OCI-LY7 (cell line): Measurements from ENCODE around the gene TBCCD1.

Source experiments
- EZH2phosphoT487 ChIP-seq: fragments of 200-600 bp; sonication (generic); IDR thresholded peaks from 2 replicates; pipeline ENCODE4 v1.6.1; 2018; ENCODE audit warnings: low read depth, borderline replicate concordance, mild to moderate bottlenecking, mixed run types, antibody characterized with exemption, low read length, moderate library complexity, mixed read lengths
- TF ChIP-seq, protein P1 (sequence below): fragments of 200-600 bp; sonication (generic); conservative IDR thresholded peaks from 2 replicates; pipeline ENCODE4 v1.5.1; 2014; ENCODE audit warnings: mild to moderate bottlenecking, antibody characterized with exemption, low read length, moderate library complexity, mixed read lengths

DNA sequence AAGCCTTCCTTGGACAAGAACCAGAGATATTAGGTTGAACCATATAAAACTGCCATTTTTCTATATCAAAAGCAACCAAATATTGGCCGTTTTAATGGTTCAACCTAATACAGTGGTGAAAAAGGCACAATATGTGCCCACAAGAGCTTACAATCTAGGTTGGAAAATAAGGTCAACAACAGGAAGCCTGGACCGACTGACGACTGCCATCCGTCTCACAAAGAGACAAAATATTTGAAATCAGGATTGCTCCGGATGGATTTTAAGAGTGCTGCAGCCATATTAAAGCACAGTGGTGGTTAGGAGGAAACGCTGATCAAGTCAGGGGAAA, 47.1 kb upstream of the TBCCD1 start:
- TF ChIP-seq, protein P1, sequence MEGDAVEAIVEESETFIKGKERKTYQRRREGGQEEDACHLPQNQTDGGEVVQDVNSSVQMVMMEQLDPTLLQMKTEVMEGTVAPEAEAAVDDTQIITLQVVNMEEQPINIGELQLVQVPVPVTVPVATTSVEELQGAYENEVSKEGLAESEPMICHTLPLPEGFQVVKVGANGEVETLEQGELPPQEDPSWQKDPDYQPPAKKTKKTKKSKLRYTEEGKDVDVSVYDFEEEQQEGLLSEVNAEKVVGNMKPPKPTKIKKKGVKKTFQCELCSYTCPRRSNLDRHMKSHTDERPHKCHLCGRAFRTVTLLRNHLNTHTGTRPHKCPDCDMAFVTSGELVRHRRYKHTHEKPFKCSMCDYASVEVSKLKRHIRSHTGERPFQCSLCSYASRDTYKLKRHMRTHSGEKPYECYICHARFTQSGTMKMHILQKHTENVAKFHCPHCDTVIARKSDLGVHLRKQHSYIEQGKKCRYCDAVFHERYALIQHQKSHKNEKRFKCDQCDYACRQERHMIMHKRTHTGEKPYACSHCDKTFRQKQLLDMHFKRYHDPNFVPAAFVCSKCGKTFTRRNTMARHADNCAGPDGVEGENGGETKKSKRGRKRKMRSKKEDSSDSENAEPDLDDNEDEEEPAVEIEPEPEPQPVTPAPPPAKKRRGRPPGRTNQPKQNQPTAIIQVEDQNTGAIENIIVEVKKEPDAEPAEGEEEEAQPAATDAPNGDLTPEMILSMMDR, result no peak
- no peak for TF ChIP-seq EZH2phosphoT487
